Stimulated activated CD4-positive, alpha-beta T cell treated with anti-CD3 and anti-CD28 coated beads, Interleukin-4, amount 100 ng/mL, for 48 hours (primary cell): ENCODE data around the gene APOBEC3H.
A peak's percentile ranks its signal among the peaks of the same experiment; 100 is the strongest.

ENCODE experiments used
- DNase-seq, 2 donors: peaks; one replicate each; pipeline ENCODE4 v3.0.0-alpha.2; 2020; ENCODE audit warnings: low read depth in 2 of 2

APOBEC3H gene

GRCh38 chr22:39081016-39081415 is 16.0 kb upstream of the APOBEC3H start:
- DNase-seq: no peak

GRCh38 chr22:39081598-39081997 is 15.4 kb upstream of the APOBEC3H start:
- no peak for DNase-seq

- DNase-seq: no peak
These were observed 13.6 kb upstream of the APOBEC3H start for GRCh38 chr22:39083212-39084165.

- DNase-seq: no peak
These were observed 12.4 kb upstream of the APOBEC3H start for GRCh38 chr22:39084666-39085065.

GRCh38 chr22:39087098-39087497 is 9.9 kb upstream of the APOBEC3H start:
- DNase-seq: no peak

GRCh38 chr22:39087881-39088684 is 9.0 kb upstream of the APOBEC3H start:
- DNase-seq: no peak

GRCh38 chr22:39088685-39089032 is 8.4 kb upstream of the APOBEC3H start:
- DNase-seq: no peak

GRCh38 chr22:39089928-39090327 is 7.1 kb upstream of the APOBEC3H start:
- no peak for DNase-seq

- DNase-seq: peak; percentile 62 to 80
These were observed 6.5 kb upstream of the APOBEC3H start for GRCh38 chr22:39090426-39091064.

GRCh38 chr22:39091126-39092081 is 5.6 kb upstream of the APOBEC3H start:
- DNase-seq: no peak

- no peak for DNase-seq
These were observed 4.8 kb upstream of the APOBEC3H start for GRCh38 chr22:39092111-39092862.

GRCh38 chr22:39094717-39095389 is 2.2 kb upstream of the APOBEC3H start:
- no peak for DNase-seq

GRCh38 chr22:39095971-39096370 is 1.1 kb upstream of the APOBEC3H start:
- no peak for DNase-seq

GRCh38 chr22:39098026-39098425 is 982 bp downstream of the APOBEC3H start:
- no peak for DNase-seq

- DNase-seq: no peak
These were observed 1.5 kb downstream of the APOBEC3H start for GRCh38 chr22:39098576-39098975.

GRCh38 chr22:39101226-39101625 is 4.2 kb downstream of the APOBEC3H start:
- DNase-seq: no peak

- no peak for DNase-seq
These were observed 6.4 kb downstream of the APOBEC3H start for GRCh38 chr22:39103431-39103830.

- DNase-seq: no peak
These were observed 9.3 kb downstream of the APOBEC3H start for GRCh38 chr22:39106326-39106725.

- DNase-seq: no peak
These were observed 11.4 kb downstream of the APOBEC3H start for GRCh38 chr22:39108487-39108886.

- no peak for DNase-seq
These were observed 12.3 kb downstream of the APOBEC3H start for GRCh38 chr22:39109361-39109760.
